ENCODE data around the gene SERINC3.

Gene SERINC3

DNA sequence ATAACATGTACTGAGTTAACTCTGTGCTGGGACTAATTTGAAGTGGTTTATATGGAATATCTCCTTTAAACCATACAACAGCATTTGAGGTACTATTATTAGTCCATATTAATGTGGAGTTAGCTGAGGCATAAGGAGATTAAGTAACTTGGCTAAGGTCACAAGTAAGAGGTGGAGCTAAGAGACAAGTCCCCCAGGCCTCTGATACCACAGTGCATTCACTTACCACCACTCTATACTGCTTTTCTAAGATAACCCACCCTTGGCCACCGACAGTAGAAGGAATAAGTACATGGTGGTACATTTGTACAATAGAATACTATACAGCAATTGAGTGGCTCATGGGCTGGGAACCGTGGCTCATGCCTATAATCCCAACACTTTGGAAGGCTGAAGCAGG lies 62.6 kb downstream of the SERINC3 start:
- DNase-seq (ENCODE audit: low read depth), result no peak
- H3K4me3 ChIP-seq (ENCODE audit: control insufficient read depth, low read depth, low read length), result no peak overlapping the region
- TF ChIP-seq, protein P1, sequence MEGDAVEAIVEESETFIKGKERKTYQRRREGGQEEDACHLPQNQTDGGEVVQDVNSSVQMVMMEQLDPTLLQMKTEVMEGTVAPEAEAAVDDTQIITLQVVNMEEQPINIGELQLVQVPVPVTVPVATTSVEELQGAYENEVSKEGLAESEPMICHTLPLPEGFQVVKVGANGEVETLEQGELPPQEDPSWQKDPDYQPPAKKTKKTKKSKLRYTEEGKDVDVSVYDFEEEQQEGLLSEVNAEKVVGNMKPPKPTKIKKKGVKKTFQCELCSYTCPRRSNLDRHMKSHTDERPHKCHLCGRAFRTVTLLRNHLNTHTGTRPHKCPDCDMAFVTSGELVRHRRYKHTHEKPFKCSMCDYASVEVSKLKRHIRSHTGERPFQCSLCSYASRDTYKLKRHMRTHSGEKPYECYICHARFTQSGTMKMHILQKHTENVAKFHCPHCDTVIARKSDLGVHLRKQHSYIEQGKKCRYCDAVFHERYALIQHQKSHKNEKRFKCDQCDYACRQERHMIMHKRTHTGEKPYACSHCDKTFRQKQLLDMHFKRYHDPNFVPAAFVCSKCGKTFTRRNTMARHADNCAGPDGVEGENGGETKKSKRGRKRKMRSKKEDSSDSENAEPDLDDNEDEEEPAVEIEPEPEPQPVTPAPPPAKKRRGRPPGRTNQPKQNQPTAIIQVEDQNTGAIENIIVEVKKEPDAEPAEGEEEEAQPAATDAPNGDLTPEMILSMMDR (conservative IDR thresholded peaks at IDR 0.05; ENCODE audit: control insufficient read depth, insufficient read depth, low read depth, low read length), result no peak

DNA sequence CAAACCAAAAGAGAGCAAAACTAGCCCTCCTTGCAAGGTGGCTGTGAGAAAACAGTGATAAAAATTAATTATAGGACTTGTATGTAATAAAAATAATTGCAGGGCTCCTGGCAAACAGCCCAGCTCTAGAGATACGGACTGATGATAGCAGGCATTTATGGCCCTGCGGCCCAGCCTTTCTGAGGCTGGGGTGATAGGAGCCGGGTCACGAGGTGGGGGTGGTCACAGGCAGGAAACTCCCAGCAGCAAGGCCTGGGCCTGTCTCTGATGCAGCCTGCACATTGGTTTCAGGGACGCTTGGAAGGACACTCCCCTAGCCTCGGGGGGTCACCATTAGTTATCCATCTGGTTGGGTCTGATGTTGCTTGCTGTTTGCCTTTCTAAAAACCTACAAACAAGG lies 64.9 kb downstream of the SERINC3 start:
- TF ChIP-seq, protein P1 (conservative IDR thresholded peaks at IDR 0.05; ENCODE audit: control insufficient read depth, insufficient read depth, low read depth, low read length), result no peak
- no peak overlapping the region for H3K4me3 ChIP-seq (ENCODE audit: control insufficient read depth, low read depth, low read length)
- DNase-seq (ENCODE audit: low read depth), result no peak

DNA sequence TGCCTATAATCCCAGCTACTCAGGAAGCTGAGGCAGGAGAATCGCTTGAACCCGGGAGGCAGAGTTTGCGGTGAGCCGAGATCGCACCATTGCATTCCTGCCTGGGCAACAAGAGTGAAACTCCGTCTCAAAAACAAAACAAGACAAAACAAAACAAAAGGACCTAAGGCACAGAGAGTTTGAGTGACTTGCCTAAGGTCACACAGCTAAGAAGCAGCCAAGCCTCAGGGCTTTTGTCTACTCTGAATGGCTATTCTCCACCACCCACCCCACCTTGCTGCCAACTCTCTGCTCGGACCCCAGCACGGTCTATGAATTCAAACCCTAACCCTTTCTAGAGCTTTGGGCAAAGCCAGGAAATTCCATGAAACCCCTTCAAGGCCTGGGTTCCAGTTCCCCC lies 65.3 kb downstream of the SERINC3 start:
- no peak for DNase-seq (ENCODE audit: low read depth)
- TF ChIP-seq, protein P1 (conservative IDR thresholded peaks at IDR 0.05; ENCODE audit: control insufficient read depth, insufficient read depth, low read depth, low read length), result no peak
- no peak overlapping the region for H3K4me3 ChIP-seq (ENCODE audit: control insufficient read depth, low read depth, low read length)

DNA sequence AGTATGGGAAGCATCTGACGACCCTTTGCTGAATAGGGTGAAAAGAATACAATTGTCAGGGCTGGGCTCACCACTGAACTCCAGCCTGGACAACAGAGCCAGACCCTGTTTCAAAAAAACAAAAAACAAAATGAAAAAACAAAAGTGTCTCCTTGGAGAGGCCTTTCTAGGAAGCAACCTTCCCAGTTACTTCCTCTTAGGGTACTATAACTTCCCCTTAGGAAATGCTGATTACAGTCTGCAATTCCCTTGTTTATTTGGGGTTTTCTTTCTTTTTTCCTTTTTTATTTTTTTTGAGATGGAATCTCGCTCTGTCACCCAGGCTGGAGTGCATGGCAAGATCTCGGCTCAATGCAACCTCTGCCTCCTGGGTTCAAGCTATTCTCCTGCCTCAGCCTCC lies 66.7 kb downstream of the SERINC3 start:
- no peak for DNase-seq (ENCODE audit: low read depth)

DNA sequence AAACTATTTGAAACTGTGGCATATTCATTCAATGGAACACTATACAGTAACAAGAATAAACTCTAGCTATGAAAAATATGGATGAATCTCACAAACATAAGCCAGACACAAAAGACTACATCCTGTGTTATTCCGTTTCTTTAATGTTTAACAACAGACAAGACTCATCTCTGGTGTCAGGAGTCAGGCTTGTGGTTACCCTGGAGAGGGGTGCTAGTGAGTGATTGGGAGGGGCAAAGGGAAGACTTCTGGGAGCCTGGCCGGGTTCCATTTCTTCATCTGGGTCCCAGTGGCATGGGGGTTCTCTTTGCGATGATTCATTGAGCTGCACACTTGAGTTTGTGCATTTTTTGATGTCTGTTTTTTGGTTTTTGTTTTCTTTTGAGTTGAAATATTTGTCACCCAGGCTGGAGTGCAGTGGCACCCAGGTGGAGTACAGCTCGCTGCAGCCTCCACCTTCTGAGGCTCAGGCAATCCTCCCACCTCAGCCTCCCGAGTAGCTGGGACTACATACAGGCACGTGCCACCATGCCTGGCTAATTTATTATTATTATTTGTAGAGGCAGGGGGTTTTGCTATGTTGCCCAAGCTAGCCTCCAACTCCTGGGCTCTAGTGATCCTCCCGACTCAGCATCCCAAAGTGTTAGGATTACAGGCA lies 67.4 kb downstream of the SERINC3 start:
- DNase-seq (ENCODE audit: low read depth), result peak; percentile 25
- TF ChIP-seq, protein P1 (conservative IDR thresholded peaks at IDR 0.05; ENCODE audit: control insufficient read depth, insufficient read depth, low read depth, low read length), result no peak
- H3K4me3 ChIP-seq (ENCODE audit: control insufficient read depth, low read depth, low read length), result no peak overlapping the region

More for the DNA sequence above, 66.7 kb downstream of the SERINC3 start:
- H3K4me3 ChIP-seq (ENCODE audit: control insufficient read depth, low read depth, low read length), result no peak overlapping the region
- TF ChIP-seq, protein P1 (conservative IDR thresholded peaks at IDR 0.05; ENCODE audit: control insufficient read depth, insufficient read depth, low read depth, low read length), result no peak

DNA sequence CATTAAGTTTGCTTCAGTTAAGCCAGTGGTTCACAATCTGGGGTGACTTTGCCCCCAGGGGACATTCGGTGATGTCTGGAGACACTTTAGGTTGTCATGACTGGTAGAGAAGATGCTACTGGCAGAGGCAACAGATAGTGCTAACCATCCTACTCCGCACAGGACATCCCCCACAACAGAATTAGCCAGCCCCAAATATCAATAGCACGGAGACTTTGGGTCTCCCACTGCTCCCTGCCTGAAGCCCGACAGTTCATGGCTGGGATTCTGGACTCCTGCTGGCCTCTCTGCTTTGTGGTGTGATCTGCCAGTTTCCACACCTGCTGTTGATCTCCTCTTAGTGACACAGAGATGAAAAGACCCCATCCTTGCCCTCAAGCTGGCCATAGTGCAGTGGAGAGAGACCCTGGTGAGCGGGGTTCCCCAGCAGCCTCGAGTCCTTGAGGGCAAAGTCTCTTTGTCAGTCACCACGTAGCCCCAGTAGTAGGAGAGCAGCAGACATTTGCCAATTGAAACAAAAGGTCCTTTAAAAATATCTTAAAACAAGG lies 70.9 kb downstream of the SERINC3 start:
- no peak overlapping the region for H3K4me3 ChIP-seq (ENCODE audit: control insufficient read depth, low read depth, low read length)
- DNase-seq (ENCODE audit: low read depth), result no peak
- TF ChIP-seq, protein P1 (conservative IDR thresholded peaks at IDR 0.05; ENCODE audit: control insufficient read depth, insufficient read depth, low read depth, low read length), result no peak
